Heart right ventricle (tissue), 16 donors: ENCODE measurements around the gene VPS52. TPM values are rescaled to one million over a fixed set of nuclear protein-coding genes. Genes with fewer than 3 reads are reported as not detected.

Source experiments
- ATAC-seq, 8 donors: fragments of 200-7000 bp; cut with Tn5 transposase; one replicate each; pipeline ENCODE4 v1.9.1; 2020; ENCODE audit warnings: mild to moderate bottlenecking in 8 of 8, moderate library complexity in 8 of 8, moderate number of reproducible peaks in 1 of 8
- DNase-seq, 2 donors: peaks; one replicate each; pipeline ENCODE4 v3.0.0-alpha.2; 2020
- H3K27ac ChIP-seq, 10 donors: fragments of 200-600 bp; sonication (generic) in 2 of 10; one replicate each; pipeline versions ENCODE4 v1.5.0 to v1.8.0; 2020 to 2022; ENCODE audit warnings: mild to moderate bottlenecking in 3 of 10
- H3K27me3 ChIP-seq, 7 donors: fragments of 200-600 bp; one replicate each; pipeline ENCODE4 v1.8.0; 2021 to 2022; ENCODE audit warnings: mild to moderate bottlenecking in 2 of 7
- H3K36me3 ChIP-seq, 9 donors: fragments of 200-600 bp; sonication (generic) in 1 of 9; one replicate each; pipeline versions ENCODE4 v1.5.0 to v1.8.0; 2020 to 2022; ENCODE audit warnings: mild to moderate bottlenecking in 2 of 9
- H3K4me1 ChIP-seq, 9 donors: fragments of 200-600 bp; sonication (generic) in 1 of 9; one replicate each; pipeline versions ENCODE4 v1.5.0 to v1.8.0; 2020 to 2022; ENCODE audit warnings: mild to moderate bottlenecking in 4 of 9
- H3K4me3 ChIP-seq, 10 donors: fragments of 200-600 bp; sonication (generic) in 2 of 10; one replicate each; pipeline versions ENCODE4 v1.5.0 to v1.8.0; 2020 to 2022; ENCODE audit warnings: mild to moderate bottlenecking in 7 of 10, moderate library complexity in 2 of 10
- H3K9me3 ChIP-seq, 11 donors: fragments of 200-600 bp in 10 of 11; sonication (generic) in 2 of 11; one replicate each; pipeline versions ENCODE4 v1.5.0 to v1.8.0; 2013 to 2022; ENCODE audit warnings: mild to moderate bottlenecking in 2 of 11, control low read depth in 1 of 11, moderate library complexity in 1 of 11
- CTCF ChIP-seq, 9 donors: fragments of 200-600 bp; sonication (generic) in 2 of 9; IDR thresholded peaks; one replicate each; pipeline versions ENCODE4 v1.5.0 to v1.8.0; 2021 to 2022; ENCODE audit warnings: antibody characterized with exemption in 9 of 9, mild to moderate bottlenecking in 5 of 9, moderate library complexity in 1 of 9
- WGBS, 2 donors: extraction: QIAGEN DNeasy Blood & Tissue Kit; methylation state at CpG; one replicate each; pipeline ENCODE4 v1.1.7; 2013; ENCODE audit warnings: inconsistent platforms in 1 of 2; 5-methylcytosine and 5-hydroxymethylcytosine counted together
- intact Hi-C, 10 donors: fragments of 100-400 bp; cut with DNase I; formaldehyde crosslinking; loops; one replicate each; pipeline versions ENCODE4 v1.11.1 to v1.14.2; 2022
- polyA plus RNA-seq, 2 donors: library from polyadenylated mRNA; stranded (reverse); fragments of 200-250 nt; gene quantifications; one replicate each; pipeline ENCODE4 v1.2.3, GENCODE V29; 2013
- total RNA-seq, 10 donors: library from RNA; stranded (reverse); fragmentation: NEBNext Ultra II Directional in 3 of 10; extraction: Animal tissue kit (Norgen Biotek cat#: 25700) in 3 of 10; gene quantifications; one replicate each; pipeline versions ENCODE4 v1.2.1 to v1.2.4, GENCODE V29; 2021 to 2023
- donor health status: Arrhythmogenic right ventricular cardiomyopathy.
- donor health status: ischemic (EF 13 %, LVEDD 7.1; RV severe dilation, severe dysfunction).
- donor health status: healthy with polysubstance abuse.
- donor health status: DM: no; HTN: yes; CAD: no.
- donor health status: DM: no; HTN: no; CAD: no.
- donor health status: ischemic (EF 25% LVEDD 6.9; RV normal size, moderate dysfunction).
- donor health status: ischemic (EF 25% LVEDD 5.7; RV mildly dilated, moderate dysfunction).
- donor health status: healthy.
- donor health status: DM: yes; HTN: yes; CAD: no.
- donor health status: Ischemic cardiomyopathy.
- donor health status: ischemic (EF 35%, LVEDD 5.7; RV mildly dilated, moderate dysfunction).
- donor health status: nonischemic (EF 11% LVEDD 7.7; RV severe dilation, severe dysfunction).
- donor health status: DM: yes; HTN: yes; CAD: no.
- donor health status: PGD.
- donor health status: ischemic (EF 29% LVEDD 5.4; RV normal size, mild dysfunction).
- donor health status: nonischemic (EF 23%, LVEDD 6.1; RV moderate dilation, normal function).

VPS52 gene
- total and polyA plus RNA-seq, 12 donors, result 25.2 to 45.7 (median 35.9) TPM

GRCh38 chr6:33205191-33206026 lies 66.3 kb downstream of the VPS52 start:
- DNase-seq, result no peak
- Histone ChIP-seq H3K36me3 (peaks cover 0 to 39% (median 29%) of the 10 kb centered on the region in 9 donors), H3K4me1 (peaks cover 21 to 60% (median 45%) of the 10 kb centered on the region in 9 donors), H3K4me3 (peak overlapping the region in 9 of 10 donors; percentile 45 to 83 (median 74)), H3K27me3 (no peaks in the 10 kb centered on the region), H3K9me3 (no peaks in the 10 kb centered on the region), H3K27ac (peak overlapping the region in 6 of 10 donors; percentile 61 to 85 (median 72))
- ATAC-seq, result no peak
- WGBS, 2 donors, result 56 to 58% methylated on average over 17 of the region's 17 CpGs
- no peak for TF ChIP-seq CTCF (IDR thresholded peaks at IDR 0.05)
- intact Hi-C loops, result loop anchor here in 2 of 10 donors (10.0 kb wide), 2 partner anchors 489 to 1031 kb away; partner anchors contain the start of genes AGPAT1 (in 1 of the 2) and RNF5 (in 1 of the 2)

- intact Hi-C loops, result loop anchor here in 3 of 10 donors (5.0 to 10.0 kb wide), 3 partner anchors 43 to 1030 kb away; partner anchors contain the start of genes AGPAT1 (in 1 of the 3) and RNF5 (in 1 of the 3)
- no peak for TF ChIP-seq CTCF (IDR thresholded peaks at IDR 0.05)
- 1 to 2% methylated on average over 48 of the region's 48 CpGs for WGBS, 2 donors
- peaks cover 0 to 31% (median 21%) of the 10 kb centered on the region in 9 donors for H3K36me3 ChIP-seq
- peak; percentile 96 for DNase-seq
- no peaks in the 10 kb centered on the region for H3K9me3 ChIP-seq
- no peaks in the 10 kb centered on the region for H3K27me3 ChIP-seq
- peaks cover 21 to 62% (median 45%) of the 10 kb centered on the region in 9 donors for H3K4me1 ChIP-seq
- peak within 1 kb of the TSS in 9 of 10 donors; percentile 61 to 85 (median 75) for H3K27ac ChIP-seq
- ATAC-seq, result peak; percentile 71 to 80 (median 76)
- H3K4me3 ChIP-seq, result peak within 1 kb of the TSS; percentile 40 to 83 (median 72)
Observed at GRCh38 chr6:33204415-33205190, 67.1 kb downstream of the VPS52 start, which contains the start of gene HSD17B8. HSD17B8 (plus strand) TSS chr6:33204655; CDS start chr6:33204669, 14 bp downstream.

- peak overlapping the region in 9 of 10 donors; percentile 45 to 83 (median 74) for H3K4me3 ChIP-seq
- peaks cover 0 to 27% (median 19%) of the 10 kb centered on the region in 9 donors for H3K36me3 ChIP-seq
- H3K27me3 ChIP-seq, result no peaks in the 10 kb centered on the region
- WGBS, 2 donors, result 3 to 8% methylated on average over 4 of the region's 4 CpGs
- intact Hi-C loops, result loop anchor here in 3 of 10 donors (5.0 to 10.0 kb wide), 3 partner anchors 43 to 1029 kb away; partner anchors contain the start of genes AGPAT1 (in 1 of the 3) and RNF5 (in 1 of the 3)
- no peak for TF ChIP-seq CTCF (IDR thresholded peaks at IDR 0.05)
- H3K9me3 ChIP-seq, result no peaks in the 10 kb centered on the region
- peaks cover 22 to 62% (median 49%) of the 10 kb centered on the region in 9 donors for H3K4me1 ChIP-seq
- DNase-seq (no peak), ATAC-seq (no peak)
- peak overlapping the region in 3 of 10 donors; percentile 74 to 85 (median 81) for H3K27ac ChIP-seq
Observed at GRCh38 chr6:33204165-33204414, 67.6 kb downstream of the VPS52 start.
